GM21576 (cell line): Measurements from ENCODE around the gene COMT.

ENCODE experiments used
- ATAC-seq: cut with Tn5 transposase; IDR thresholded peaks from one replicate; pipeline ENCODE4 v1.9.1; 2021; ENCODE audit warnings: mild to moderate bottlenecking, moderate library complexity; ENCODE audit not compliant: unreplicated experiment

COMT gene

GRCh38 chr22:19967850-19968449, 26.4 kb downstream of the COMT start:
- ATAC-seq: no peak

DNA sequence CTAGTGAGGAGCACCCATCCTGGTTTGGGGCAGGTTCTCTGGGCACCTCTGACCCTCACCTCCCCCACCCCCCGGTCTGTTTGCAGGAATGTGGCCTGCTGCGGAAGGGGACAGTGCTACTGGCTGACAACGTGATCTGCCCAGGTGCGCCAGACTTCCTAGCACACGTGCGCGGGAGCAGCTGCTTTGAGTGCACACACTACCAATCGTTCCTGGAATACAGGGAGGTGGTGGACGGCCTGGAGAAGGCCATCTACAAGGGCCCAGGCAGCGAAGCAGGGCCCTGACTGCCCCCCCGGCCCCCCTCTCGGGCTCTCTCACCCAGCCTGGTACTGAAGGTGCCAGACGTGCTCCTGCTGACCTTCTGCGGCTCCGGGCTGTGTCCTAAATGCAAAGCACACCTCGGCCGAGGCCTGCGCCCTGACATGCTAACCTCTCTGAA, 26.9 kb downstream of the COMT start:
- ATAC-seq: no peak

DNA sequence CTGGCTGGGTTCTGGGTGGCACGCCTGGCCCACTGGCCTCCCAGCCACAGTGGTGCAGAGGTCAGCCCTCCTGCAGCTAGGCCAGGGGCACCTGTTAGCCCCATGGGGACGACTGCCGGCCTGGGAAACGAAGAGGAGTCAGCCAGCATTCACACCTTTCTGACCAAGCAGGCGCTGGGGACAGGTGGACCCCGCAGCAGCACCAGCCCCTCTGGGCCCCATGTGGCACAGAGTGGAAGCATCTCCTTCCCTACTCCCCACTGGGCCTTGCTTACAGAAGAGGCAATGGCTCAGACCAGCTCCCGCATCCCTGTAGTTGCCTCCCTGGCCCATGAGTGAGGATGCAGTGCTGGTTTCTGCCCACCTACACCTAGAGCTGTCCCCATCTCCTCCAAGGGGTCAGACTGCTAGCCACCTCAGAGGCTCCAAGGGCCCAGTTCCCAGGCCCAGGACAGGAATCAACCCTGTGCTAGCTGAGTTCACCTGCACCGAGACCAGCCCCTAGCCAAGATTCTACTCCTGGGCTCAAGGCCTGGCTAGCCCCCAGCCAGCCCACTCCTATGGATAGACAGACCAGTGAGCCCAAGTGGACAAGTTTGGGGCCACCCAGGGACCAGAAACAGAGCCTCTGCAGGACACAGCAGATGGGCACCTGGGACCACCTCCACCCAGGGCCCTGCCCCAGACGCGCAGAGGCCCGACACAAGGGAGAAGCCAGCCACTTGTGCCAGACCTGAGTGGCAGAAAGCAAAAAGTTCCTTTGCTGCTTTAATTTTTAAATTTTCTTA, 27.8 kb downstream of the COMT start:
- ATAC-seq: no peak

DNA sequence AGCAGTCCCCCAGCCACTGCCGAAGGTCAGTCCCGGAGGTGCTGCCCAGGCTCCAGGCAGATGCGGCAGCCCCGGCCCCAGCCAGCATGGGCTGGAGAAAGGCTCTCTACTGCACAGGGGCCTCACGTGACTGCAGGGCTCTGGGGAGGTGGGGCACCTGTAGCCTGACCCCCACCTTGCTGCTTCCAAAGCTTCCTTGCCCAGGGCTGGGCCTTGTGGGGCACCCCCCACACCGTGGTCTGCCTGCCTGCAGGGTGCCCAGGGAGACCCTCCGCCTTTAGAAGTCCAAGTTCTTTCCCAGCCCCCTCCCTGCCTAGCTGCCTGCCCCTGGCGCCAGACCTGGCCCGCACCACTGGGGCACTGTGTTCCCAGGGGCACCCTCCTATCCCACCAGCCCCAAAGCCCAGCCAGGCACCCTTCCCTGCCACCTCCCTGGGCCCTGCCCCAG, 28.5 kb downstream of the COMT start:
- no peak for ATAC-seq

DNA sequence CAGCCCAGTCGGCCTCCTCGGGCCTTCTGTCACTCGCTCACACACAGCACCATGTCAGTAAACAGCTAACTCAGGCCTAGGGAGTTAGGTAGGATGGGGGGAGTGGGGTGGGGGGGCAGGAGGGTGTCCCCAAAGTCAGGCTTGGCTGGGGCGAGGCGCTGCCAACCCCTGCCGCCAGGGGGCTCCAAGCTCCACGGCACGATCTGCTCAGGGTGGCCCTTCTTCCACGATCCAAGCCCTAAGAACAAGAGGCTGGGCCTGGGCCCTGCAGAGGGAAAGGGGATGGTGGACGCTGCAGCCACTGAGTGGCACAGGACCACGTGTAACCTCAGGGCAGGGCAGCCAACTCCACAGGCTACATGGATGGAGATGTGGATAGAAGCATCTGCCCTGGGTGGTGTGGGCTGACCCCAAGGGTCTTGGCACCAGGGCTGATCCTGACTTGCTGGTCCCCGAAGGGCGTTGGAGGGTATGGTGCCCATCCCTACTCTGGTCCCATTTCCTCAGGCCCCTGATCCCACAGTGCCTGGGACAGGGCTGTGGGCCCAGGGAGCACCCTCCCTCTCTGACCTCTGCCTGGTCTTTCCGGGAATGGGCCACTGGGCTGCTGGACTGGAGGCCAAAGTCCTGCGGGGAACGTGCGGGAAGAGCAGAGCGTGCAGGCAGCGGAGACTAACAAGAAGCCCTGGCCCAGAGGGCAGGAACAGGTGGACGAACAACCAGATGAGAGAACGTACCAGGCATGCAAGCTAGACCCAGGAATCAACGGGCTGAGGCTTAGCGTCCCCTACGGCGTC, 29.1 kb downstream of the COMT start:
- ATAC-seq: no peak

- ATAC-seq: no peak
Measured at GRCh38 chr22:19971276-19972124, 29.9 kb downstream of the COMT start.

DNA sequence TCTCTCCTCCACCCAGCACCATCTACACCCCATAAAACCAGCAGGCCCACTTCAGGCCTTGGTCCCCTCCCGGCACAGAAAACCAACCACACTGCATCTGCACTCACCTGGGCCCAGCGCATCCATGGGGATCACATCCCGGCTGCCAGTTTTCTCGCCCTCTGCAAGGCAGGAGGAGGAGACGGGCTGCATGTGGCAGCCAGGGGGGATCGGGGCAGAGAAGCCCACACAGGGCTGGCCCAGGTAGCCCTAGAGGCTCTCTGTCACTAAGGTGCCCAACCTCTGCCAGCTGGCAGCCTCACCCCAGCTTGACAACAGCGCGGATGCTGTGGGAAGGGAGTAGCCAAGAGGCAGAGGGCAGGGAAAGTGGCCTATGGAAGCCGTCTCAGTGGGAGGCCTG, 30.7 kb downstream of the COMT start:
- no peak for ATAC-seq

DNA sequence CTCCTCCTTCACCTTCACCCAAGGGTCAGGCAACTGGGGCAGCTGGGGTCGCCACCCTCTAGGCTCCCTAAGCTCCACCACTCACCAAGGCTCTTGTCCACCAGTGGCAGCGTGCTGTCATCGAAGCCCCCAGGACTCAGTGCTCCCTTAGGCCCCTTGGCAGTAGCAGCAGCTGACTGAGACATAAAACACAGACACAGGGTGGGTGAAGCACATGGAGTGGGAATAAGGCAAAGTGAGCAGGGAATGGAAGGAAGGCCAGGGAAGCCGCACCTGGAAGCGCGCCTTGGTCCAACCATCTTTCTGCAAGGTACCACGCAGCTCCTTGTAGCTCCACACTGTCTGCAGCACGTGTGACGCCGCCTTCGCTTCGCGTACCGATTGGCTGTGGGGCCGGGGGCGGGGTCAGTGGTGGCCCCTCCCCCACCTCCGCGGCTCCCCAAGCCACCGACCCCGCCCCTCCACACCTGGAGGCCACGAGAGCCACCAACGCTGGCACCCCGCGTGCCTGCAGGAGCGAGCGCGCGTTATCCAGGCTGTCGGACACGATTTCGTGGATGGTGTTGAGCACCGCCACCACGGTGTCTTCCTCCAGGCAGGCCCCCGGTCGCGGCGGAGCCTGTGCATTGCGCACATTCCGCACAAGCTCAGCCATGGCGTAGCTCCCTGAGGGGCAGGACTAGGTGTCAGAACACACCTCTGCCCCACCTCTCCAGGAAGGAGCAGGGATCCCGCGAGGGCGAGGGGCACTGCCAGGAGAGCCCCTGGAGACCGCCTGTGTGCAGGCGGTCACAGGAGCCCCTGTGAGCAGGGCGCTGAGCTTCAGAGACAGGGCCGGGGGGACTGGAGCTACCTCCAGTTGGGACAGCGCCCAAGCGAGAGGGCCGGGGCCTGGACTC, 31.3 kb downstream of the COMT start:
- ATAC-seq: no peak

DNA sequence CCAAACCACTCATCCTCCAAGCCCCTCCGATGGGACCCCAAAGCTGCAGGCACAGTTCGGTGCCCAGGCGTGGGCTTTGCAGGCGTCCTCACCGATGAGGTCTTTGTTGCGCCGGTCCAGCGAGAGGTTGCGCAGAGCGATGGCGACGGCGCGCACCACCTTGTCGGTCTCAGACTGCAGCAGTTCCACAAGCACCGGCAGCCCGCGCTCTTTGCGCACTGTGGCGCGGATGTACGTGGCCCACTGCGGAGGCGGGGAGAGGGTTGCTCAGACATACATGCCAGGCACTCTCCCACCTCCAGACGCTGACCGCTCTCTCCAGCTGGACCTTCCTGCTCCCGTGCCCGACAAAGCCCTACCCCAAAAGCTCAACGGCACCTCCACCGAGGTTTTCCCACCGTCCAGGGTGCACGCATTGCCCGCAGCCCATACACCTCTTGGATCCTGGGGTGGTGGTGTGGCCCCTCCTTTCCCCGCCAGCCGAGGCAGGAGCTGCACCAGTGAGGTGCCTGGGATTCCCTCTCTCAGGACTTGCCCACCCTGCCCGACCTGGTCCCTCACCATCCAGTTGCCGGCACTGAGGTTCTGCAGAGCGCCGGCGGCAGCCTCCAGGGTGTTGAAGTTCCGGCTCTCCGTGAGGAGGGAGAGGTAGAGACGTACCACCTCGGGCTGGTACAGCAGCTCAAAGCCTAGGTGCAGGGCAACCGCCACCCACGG, 32.1 kb downstream of the COMT start:
- ATAC-seq: no peak

DNA sequence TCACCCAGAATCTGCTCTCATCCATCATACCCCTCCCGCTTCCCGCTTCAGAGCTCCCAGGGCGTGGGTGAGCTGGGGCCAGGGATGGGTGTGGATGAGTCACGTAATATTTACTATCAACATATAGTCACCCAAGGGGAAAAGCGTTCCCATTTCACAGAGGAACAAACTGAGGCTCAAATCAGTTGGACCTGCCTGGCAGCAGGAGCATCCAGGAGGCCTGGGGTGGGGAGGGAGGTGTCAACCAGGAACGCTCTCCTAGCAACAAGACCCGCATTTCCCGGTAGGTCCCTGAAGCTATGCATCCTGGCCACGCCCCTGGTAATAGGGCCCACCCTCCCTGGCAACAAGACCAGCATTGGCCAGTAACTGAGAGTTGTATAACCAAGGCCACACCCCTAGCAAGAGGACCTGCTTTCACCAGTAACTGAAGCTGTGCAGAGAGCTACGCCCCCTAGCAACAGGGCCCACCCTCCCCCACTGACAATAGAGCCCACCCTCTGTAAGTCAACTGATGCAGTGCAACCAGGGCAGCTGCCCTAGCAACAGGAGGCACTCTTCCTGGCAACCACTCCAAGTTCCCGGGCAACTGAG, 32.8 kb downstream of the COMT start:
- ATAC-seq: no peak

DNA sequence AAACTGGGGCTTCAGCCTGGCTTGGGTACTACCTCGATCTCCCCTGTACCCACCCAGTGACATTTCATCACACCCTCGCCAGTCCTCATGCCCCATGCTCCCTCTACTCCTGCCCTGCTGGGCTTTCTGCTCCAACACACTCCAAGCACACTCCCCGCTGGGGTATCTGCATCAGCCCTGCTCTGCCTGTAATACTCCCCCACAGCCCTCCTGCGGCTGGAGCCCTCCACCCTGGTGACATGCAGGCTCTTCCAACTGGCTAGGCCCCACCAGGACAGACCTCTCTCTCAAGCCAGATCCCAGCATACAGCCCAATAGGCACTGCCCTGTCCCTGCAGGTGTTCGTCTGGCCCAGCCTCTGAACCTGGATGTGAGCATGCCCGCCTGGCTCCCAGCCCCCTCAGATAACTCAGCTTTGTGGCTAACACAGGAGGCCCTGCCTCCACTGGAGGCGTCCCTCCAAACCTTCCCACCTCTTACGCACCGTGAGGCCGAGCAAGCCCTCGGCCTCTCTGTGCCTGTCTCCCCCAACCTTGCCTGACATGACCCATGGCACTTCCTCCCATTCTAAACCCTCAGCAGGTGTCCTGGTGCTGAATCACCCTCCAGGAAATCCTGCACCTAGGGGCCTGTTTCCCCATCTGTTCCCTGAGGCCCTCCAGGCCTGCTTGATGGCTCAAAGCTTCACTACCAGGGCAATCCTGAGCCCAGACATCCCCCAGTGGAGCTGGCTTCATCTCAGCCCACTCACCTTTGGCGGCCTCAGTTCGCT, 33.5 kb downstream of the COMT start:
- no peak for ATAC-seq

- ATAC-seq: no peak
Measured at GRCh38 chr22:19975707-19976035, 34.1 kb downstream of the COMT start.

GRCh38 chr22:19976671-19977070, 35.1 kb downstream of the COMT start:
- no peak for ATAC-seq

DNA sequence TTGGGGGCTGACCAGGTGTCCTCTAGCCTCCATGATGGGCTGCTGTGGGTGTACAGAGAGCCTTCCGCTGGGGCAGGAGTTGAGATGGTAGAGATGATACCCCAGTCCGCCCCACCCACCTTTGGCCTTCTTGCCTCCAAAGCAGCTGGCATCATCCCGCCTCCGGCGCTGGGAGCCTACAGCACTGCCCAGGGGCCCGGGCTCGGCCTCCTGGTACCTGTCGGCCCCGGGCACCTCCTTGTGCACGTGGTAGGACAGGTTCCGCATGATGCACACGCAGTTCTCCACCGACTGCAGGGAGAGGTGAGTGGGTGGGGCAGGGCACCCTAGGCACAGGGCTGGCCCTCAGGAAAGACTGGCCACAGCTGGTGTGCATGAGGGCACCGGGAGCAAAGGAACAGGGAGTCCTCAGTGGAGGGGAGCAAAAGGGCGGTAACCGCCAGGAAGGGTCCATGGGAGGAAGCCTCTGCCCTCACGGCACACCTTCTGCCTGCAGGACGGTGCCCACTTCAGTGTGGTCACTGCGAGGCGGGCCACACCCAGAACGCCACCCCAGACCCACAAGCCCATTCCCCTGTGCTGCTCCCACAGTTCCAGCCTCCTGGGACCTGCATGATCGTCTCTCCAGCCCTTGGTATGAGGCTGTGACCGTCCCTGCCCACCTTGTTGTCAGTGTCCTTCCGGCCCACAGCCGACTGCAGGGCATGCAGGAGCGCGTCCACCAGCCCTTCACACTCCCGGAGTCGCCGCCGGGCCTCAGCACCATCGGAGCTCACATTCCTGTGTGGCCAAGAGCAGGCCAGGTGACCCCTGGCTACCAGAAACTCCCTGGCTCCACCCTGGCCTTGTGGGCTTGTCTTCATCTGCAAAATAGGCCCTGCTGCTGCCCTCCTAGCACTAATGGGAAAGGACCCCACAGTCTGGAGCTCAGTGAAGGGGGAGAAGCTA, 36.0 kb downstream of the COMT start:
- ATAC-seq: no peak

DNA sequence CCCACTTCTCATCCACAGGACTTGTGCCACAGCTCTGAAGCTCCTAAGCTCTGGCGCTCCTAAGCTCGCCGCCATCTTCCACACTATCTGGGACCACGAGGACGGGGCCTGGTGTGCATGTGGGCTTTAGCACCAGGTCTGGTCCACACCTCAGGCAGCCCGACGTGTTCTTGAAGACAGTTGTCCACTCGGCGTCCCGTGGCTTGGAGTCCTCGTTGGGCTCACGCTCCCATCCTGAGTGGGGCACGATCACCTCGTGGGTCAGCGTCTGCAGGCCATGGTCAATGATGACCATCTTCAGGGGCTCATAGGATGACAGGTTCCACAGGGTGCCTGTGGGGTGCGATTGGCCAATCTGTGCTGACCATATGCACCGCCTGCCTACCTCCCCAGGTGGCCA, 37.2 kb downstream of the COMT start:
- ATAC-seq: no peak

DNA sequence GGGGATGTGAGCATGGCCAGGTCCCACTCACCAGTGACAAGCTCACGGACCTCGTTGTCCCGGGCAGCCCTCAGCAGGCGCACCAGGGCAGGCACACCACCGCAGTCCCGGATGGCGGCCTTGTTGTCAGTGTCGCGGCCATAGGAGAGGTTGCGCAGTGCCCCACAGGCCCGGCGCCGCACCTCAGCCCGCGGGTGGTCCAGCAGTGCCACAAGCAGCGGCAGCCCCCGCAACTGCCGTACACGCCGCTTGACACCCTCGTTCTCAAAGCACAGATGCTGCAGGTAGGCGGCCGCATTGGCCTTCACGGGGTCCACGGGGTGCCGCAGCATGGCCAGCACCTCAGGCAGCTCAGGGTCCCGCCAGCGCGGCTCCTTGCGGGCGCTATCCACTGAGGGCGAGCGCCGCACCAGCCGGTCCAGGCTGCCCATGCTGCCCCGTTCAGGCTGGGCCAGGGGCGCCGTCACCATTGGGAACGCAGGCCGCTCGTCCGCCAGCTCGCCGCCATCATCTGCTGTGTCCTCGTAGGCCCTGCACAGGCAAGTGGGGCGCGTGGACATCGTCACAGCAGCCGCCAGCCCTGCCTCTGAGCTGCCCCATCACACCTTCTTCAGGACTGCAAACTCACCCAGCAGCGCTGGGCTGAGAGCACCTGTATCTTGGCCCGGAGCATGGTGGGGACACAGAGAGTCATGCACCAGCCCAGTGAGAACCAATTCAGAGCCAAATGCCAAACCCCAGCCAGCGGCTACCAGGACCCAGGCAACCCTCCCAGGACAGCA, 38.3 kb downstream of the COMT start:
- ATAC-seq: no peak
